Measurements from ENCODE around the gene WASHC1.
"Not testable (repeated sequence)": the region's sequence is repeated elsewhere in the genome, so short reads cannot be mapped to it uniquely, and the experiment has no call there.

WASHC1 gene

DNA sequence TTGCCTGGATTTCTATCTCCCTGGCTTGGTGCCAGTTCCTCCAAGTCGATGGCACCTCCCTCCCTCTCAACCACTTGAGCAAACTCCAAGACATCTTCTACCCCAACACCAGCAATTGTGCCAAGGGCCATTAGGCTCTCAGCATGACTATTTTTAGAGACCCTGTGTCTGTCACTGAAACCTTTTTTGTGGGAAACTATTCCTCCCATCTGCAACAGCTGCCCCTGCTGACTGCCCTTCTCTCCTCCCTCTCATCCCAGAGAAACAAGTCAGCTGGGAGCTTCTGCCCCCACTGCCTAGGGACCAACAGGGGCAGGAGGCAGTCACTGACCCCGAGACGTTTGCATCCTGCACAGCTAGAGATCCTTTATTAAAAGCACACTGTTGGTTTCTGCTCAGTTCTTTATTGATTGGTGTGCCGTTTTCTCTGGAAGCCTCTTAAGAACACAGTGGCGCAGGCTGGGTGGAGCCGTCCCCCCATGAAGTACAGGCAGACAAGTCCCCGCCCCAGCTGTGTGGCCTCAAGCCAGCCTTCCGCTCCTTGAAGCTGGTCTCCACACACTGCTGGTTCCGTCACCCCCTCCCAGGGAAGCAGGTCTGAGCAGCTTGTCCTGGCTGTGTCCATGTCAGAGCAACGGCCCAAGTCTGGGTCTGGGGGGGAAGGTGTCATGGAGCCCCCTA is 15.0 kb downstream of the WASHC1 start:
- DNase-seq (ENCODE audit: low read depth), result not testable (repeated sequence)

DNA sequence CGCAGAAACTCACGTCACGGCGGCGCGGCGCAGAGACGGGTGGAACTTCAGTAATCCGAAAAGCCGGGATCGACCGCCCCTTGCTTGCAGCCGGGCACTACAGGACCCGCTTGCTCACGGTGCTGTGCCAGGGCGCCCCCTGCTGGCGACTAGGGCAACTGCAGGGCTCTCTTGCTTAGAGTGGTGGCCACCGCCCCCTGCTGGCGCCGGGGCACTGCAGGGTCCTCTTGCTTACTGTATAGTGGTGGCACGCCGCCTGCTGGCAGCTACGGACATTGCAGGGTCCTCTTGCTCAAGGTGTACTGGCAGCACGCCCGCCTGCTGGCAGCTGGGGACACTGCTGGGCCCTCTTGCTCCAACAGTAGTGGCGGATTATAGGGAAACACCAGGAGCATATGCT is 18.1 kb downstream of the WASHC1 start:
- not testable (repeated sequence) for DNase-seq (ENCODE audit: low read depth)

DNA sequence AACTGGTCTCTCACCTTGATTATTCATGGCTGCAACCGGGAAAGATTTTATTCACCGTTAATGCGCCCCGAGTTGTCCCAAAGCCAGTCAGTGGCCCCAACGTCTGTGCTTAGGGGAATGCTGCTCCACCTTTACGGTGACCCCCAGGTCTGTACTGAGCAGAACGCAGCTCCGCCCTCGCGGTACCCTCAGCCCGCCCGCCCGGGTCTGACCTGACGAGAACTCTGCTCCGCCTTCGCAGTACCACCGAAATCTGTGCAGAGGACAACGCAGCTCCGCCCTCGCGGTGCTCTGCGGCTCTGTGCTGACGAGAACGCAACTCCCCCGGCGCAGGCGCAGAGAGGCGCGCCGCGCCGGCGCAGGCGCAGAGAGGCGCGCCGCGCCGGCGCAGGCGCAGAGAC is 18.6 kb downstream of the WASHC1 start:
- not testable (repeated sequence) for DNase-seq (ENCODE audit: low read depth)

DNA sequence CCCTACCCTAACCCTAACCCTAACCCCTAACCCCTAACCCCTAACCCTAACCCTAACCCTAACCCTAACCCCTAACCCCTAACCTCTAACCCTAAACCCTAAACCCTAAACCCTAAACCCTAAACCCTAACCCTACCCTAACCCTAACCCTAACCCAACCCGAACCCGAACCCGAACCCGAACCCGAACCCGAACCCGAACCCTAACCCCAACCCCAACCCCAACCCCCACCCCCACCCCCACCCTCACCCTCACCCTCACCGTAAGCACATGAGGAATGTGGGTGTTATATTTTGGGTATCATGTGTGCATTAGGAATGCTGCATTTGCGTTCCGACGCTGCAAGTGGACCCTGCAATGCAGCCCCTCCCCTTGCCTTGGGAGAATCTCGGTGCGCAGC is 19.0 kb downstream of the WASHC1 start:
- DNase-seq (ENCODE audit: low read depth), result not testable (repeated sequence)
